AG04449 (cell line): ENCODE measurements around the gene MEIS3.
A peak's percentile ranks its signal among the peaks of the same experiment; 100 is the strongest.

Experiments
- CTCF ChIA-PET: fragments of 350-600 bp; formaldehyde crosslinking; extraction: SDS; loops from one replicate; lab custom pipeline; 2021; ENCODE audit warnings: antibody characterized with exemption; lab: Yijun Ruan, JAX
- POLR2A ChIA-PET: fragments of 400-600, 350-600 bp; formaldehyde crosslinking; extraction: SDS; loops from one replicate; lab custom pipeline; 2020; ENCODE audit warnings: antibody characterized with exemption, inconsistent platforms; lab: Yijun Ruan, JAX
- DNase-seq: peaks from one replicate; pipeline ENCODE4 v3.0.0-alpha.2; 2010; ENCODE audit warnings: low read depth, low spot score
- H3K4me3 ChIP-seq: 2 replicates; pipeline ENCODE4 v1.5.1; 2011; ENCODE audit warnings: low read depth, mild to moderate bottlenecking, control low read depth, low read length
- TF ChIP-seq, protein P1 (sequence below): IDR thresholded peaks from one replicate; pipeline ENCODE4 v1.5.1; 2011; ENCODE audit warnings: mild to moderate bottlenecking, moderate library complexity, low read length, control low read depth, inconsistent platforms; ENCODE audit not compliant: insufficient read depth; ENCODE audit errors: missing control alignments

MEIS3 gene

DNA sequence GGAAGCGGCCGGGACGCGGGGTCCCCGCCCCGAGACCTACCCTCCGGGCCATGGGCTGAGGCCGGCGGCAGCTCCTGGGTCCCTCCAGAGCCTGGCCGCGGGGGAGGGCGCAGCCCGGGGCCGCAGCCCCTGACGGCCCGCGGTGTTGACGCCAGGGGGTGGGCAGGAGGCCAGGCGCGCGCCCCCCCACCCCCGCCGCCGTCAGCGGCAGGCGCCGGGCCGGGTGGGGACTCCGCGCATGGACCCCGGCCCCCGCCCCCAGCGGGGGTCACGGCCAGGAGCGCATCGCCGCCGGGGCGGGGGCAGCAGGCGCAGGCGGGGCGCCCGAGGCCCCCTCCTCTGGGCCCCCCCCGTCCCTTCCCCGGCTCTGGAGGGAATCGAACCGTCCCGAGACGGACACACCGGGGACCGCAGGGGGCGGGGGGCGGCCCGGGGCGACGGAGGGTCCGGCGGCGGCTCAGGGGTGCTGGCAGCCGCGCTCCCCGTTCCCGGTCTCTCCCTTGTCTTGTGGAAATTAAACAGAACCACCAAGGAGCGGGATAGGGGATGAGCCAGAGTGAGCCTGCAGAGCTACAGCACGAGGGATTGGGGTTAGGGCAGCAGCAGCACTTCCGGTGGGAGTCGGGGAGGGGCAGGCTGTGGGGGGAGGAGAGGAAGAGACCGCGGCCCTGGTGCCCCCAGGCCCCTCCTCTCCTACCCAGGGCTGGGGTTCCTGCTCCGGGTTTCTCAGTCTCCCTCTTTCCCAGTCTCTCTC, at the start of gene MEIS3:
MEIS3 (minus strand) TSS at position 498 of the 754 bp plus-strand sequence; CDS start at position 52, 446 bp downstream.
- ChIA-PET CTCF (interaction anchor here (0.9 to 1.8 kb wide), 5 partner anchors 9 to 122 kb away, joined by 3 to 6 read pairs (median 3); no protein-coding TSS in a partner anchor), POLR2A (no interaction called here)
- DNase-seq, result no peak
- TF ChIP-seq, protein P1, sequence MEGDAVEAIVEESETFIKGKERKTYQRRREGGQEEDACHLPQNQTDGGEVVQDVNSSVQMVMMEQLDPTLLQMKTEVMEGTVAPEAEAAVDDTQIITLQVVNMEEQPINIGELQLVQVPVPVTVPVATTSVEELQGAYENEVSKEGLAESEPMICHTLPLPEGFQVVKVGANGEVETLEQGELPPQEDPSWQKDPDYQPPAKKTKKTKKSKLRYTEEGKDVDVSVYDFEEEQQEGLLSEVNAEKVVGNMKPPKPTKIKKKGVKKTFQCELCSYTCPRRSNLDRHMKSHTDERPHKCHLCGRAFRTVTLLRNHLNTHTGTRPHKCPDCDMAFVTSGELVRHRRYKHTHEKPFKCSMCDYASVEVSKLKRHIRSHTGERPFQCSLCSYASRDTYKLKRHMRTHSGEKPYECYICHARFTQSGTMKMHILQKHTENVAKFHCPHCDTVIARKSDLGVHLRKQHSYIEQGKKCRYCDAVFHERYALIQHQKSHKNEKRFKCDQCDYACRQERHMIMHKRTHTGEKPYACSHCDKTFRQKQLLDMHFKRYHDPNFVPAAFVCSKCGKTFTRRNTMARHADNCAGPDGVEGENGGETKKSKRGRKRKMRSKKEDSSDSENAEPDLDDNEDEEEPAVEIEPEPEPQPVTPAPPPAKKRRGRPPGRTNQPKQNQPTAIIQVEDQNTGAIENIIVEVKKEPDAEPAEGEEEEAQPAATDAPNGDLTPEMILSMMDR, result no peak
- H3K4me3 ChIP-seq, result peak within 1 kb of the TSS; percentile 67

DNA sequence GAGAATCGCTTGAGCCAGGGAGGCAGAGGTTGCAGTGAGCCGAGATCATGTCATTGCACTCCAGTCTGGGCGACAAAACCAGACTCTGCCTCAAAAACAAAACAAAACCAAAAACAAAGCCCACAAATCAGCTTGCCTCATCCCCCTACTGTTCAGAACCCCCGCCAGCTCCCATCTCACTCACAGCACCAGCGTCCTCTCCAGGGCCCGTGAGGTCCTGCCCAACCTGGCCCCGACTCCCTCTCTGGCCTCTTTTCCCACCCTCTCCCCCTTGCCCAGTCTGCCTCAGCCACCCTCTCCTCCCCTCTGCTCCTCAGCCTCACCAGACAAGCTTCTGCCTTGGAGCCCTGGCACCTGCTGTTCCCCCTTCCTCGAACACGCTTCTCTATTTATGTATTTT, 48.6 kb upstream of the MEIS3 start:
- ChIA-PET CTCF (interaction anchor here (0.9 to 1.0 kb wide), 2 partner anchors 40 to 232 kb away, joined by 3 to 5 read pairs; no protein-coding TSS in a partner anchor), POLR2A (no interaction called here)
- no peak for DNase-seq
- TF ChIP-seq, protein P1, result no peak
- H3K4me3 ChIP-seq, result no peak overlapping the region

DNA sequence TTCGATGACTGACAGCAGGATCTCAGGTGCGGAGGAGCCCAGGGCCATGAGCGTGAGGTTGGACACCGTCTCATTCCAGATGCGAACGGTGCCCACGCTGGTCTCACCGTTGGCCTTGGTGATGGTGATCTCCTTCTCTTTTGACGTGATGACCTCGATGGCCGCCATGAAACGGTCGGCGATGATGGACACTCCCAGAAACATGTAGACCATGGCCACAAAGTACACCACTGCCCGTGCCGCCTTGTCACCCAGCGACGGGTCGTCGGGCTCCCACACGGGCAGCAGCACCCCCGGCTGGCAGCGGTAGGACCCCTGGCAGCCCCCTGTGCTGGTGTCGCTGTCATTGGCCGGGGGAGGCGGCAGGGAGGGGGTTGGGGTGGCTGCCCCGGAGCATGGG, 46.6 kb upstream of the MEIS3 start:
- ChIA-PET CTCF (no interaction called here), POLR2A (no interaction called here)

GRCh38 chr19:47464675-47465419, 45.5 kb upstream of the MEIS3 start:
- H3K4me3 ChIP-seq, result no peak overlapping the region
- no peak for DNase-seq
- CTCF ChIA-PET, result interaction anchor here (1.1 to 1.3 kb wide), 3 partner anchors 12 to 26 kb away, joined by 3 read pairs; partner anchors contain the start of gene KPTN
- POLR2A ChIA-PET, result no interaction called here
- TF ChIP-seq, protein P1, result no peak

More for the DNA sequence above, 46.6 kb upstream of the MEIS3 start:
- DNase-seq, result no peak
- H3K4me3 ChIP-seq, result no peak overlapping the region
- TF ChIP-seq, protein P1, result no peak

GRCh38 chr19:47461876-47462275, 42.5 kb upstream of the MEIS3 start:
- CTCF ChIA-PET, result interaction anchor here (0.8 kb wide), 1 partner anchor 251 kb away, joined by 3 read pairs; no protein-coding TSS in a partner anchor
- DNase-seq, result no peak
- H3K4me3 ChIP-seq, result no peak overlapping the region
- TF ChIP-seq, protein P1, result no peak
- POLR2A ChIA-PET, result no interaction called here

DNA sequence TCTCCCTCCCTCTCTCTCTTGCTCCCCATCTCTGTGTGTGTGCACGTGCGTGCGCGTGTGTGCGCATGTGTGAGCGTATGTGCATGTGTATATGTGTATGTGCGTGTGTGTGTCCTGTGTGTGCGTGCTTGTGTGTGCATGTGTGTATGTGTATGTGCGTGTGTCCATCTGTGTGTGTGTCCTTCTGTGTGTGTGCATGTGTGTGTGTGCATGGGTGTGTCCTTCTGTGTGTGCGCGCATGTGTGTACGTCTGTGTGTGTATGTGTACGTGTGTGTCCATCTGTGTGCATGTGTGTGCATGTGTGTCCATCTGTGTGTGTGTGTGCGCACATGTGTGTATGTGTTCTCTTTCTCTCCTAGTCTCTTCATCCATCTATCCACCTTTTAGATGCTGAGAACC, 40.1 kb upstream of the MEIS3 start:
- no peak for DNase-seq
- H3K4me3 ChIP-seq, result no peak overlapping the region
- TF ChIP-seq, protein P1, result no peak
- ChIA-PET POLR2A (no interaction called here), CTCF (no interaction called here)
